AML-193 (cell line): ENCODE data around the gene RARA.

Experiments used
- DNase-seq, 2 experiments: peaks; one replicate each; lab custom pipeline; 2025; lab: John Stamatoyannopoulos, UW

The RARA gene

GRCh38 chr17:40309031-40309948, at the start of gene RARA:
RARA (plus strand) TSS chr17:40309180; CDS start chr17:40331219, 22,039 bp downstream.
- no peak for DNase-seq

GRCh38 chr17:40259505-40259904, 49.5 kb upstream of the RARA start:
- no peak for DNase-seq

GRCh38 chr17:40260528-40260927, 48.5 kb upstream of the RARA start:
- DNase-seq = no peak

GRCh38 chr17:40264458-40265185, 44.4 kb upstream of the RARA start:
- DNase-seq = no peak

- no peak for DNase-seq
Observed at GRCh38 chr17:40265337-40265736, 43.6 kb upstream of the RARA start.

GRCh38 chr17:40266882-40267281, 42.1 kb upstream of the RARA start:
- DNase-seq = no peak

GRCh38 chr17:40268141-40268712, 40.8 kb upstream of the RARA start:
- DNase-seq = no peak

GRCh38 chr17:40278414-40278813, 30.6 kb upstream of the RARA start:
- no peak for DNase-seq

GRCh38 chr17:40279402-40279801, 29.6 kb upstream of the RARA start:
- no peak for DNase-seq

- no peak for DNase-seq
Observed at GRCh38 chr17:40281663-40282062, 27.3 kb upstream of the RARA start.

GRCh38 chr17:40283662-40284061, 25.3 kb upstream of the RARA start:
- no peak for DNase-seq

- no peak for DNase-seq
Observed at GRCh38 chr17:40284085-40284713, 24.8 kb upstream of the RARA start.

GRCh38 chr17:40286473-40286872, 22.5 kb upstream of the RARA start:
- no peak for DNase-seq

GRCh38 chr17:40287159-40287493, 21.9 kb upstream of the RARA start:
- no peak for DNase-seq

- peak; percentile 100 for DNase-seq
Observed at GRCh38 chr17:40287494-40288369, 21.2 kb upstream of the RARA start, which contains the start of gene CDC6. CDC6 (plus strand) TSS chr17:40287879; CDS start chr17:40289421, 1,542 bp downstream.

- peak; percentile 80 to 85 for DNase-seq
Observed at GRCh38 chr17:40290629-40291280, 18.2 kb upstream of the RARA start.

GRCh38 chr17:40291281-40291664, 17.7 kb upstream of the RARA start:
- no peak for DNase-seq

- no peak for DNase-seq
Observed at GRCh38 chr17:40293363-40293762, 15.6 kb upstream of the RARA start.

- no peak for DNase-seq
Observed at GRCh38 chr17:40295488-40296436, 13.2 kb upstream of the RARA start.

- DNase-seq = no peak
Observed at GRCh38 chr17:40297511-40297910, 11.5 kb upstream of the RARA start.
